ENCODE results near the gene SPOUT1.

- TF ChIP-seq CTCF (IDR thresholded peaks at IDR 0.05; ENCODE audit: insufficient read depth, low read length, poor library complexity, severe bottlenecking): no peak
- no peak for TF ChIP-seq EZH2phosphoT487 (conservative IDR thresholded peaks at IDR 0.05; ENCODE audit: low read length)
Observed at GRCh38 chr9:128770286-128771030, 59.1 kb downstream of the SPOUT1 start.

Measured in SU-DHL-6 (cell line).